ENCODE measurements around the gene CPED1.
"Not testable (repeated sequence)": the region's sequence is repeated elsewhere in the genome, so short reads cannot be mapped to it uniquely, and the experiment has no call there.

Gene CPED1

GRCh38 chr7:120996988-120997345, 8.5 kb downstream of the CPED1 start:
- DNase-seq (ENCODE audit: low spot score) = no peak

- no peak for DNase-seq (ENCODE audit: low spot score)
Measured at GRCh38 chr7:120997882-120998474, 9.5 kb downstream of the CPED1 start.

GRCh38 chr7:120998520-120998919, 10.0 kb downstream of the CPED1 start:
- no peak for DNase-seq (ENCODE audit: low spot score)

- DNase-seq (ENCODE audit: low spot score) = no peak
Measured at GRCh38 chr7:120998996-120999565, 10.6 kb downstream of the CPED1 start.

GRCh38 chr7:121000081-121000983, 11.8 kb downstream of the CPED1 start:
- DNase-seq (ENCODE audit: low spot score) = no peak

- DNase-seq (ENCODE audit: low spot score) = no peak
Measured at GRCh38 chr7:121001234-121001906, 12.9 kb downstream of the CPED1 start.

- DNase-seq (ENCODE audit: low spot score) = no peak
Measured at GRCh38 chr7:121002048-121002756, 13.7 kb downstream of the CPED1 start.

- DNase-seq (ENCODE audit: low spot score) = no peak
Measured at GRCh38 chr7:121002757-121003200, 14.3 kb downstream of the CPED1 start.

GRCh38 chr7:121003986-121004685, 15.6 kb downstream of the CPED1 start:
- DNase-seq (ENCODE audit: low spot score) = no peak

GRCh38 chr7:121005058-121005457, 16.5 kb downstream of the CPED1 start:
- not testable (repeated sequence) for DNase-seq (ENCODE audit: low spot score)

- DNase-seq (ENCODE audit: low spot score) = no peak
Measured at GRCh38 chr7:121005996-121006584, 17.6 kb downstream of the CPED1 start.

- no peak for DNase-seq (ENCODE audit: low spot score)
Measured at GRCh38 chr7:121006711-121007315, 18.3 kb downstream of the CPED1 start.

- no peak for DNase-seq (ENCODE audit: low spot score)
Measured at GRCh38 chr7:121008816-121009215, 20.3 kb downstream of the CPED1 start.

GRCh38 chr7:121011401-121011800, 22.9 kb downstream of the CPED1 start:
- no peak for DNase-seq (ENCODE audit: low spot score)

GRCh38 chr7:121012170-121012874, 23.8 kb downstream of the CPED1 start:
- DNase-seq (ENCODE audit: low spot score) = no peak

- no peak for DNase-seq (ENCODE audit: low spot score)
Measured at GRCh38 chr7:121012919-121013318, 24.4 kb downstream of the CPED1 start.

- no peak for DNase-seq (ENCODE audit: low spot score)
Measured at GRCh38 chr7:121015560-121015959, 27.0 kb downstream of the CPED1 start.

GRCh38 chr7:121016966-121017365, 28.5 kb downstream of the CPED1 start:
- DNase-seq (ENCODE audit: low spot score) = peak; percentile 35

GRCh38 chr7:121017586-121017985, 29.1 kb downstream of the CPED1 start:
- no peak for DNase-seq (ENCODE audit: low spot score)

GRCh38 chr7:121019018-121019417, 30.5 kb downstream of the CPED1 start:
- no peak for DNase-seq (ENCODE audit: low spot score)

Measured in AG08396 (cell line).